ENCODE data around the gene CORO1C.
"Not testable (repeated sequence)": the region's sequence is repeated elsewhere in the genome, so short reads cannot be mapped to it uniquely, and the experiment has no call there.

The CORO1C gene

DNA sequence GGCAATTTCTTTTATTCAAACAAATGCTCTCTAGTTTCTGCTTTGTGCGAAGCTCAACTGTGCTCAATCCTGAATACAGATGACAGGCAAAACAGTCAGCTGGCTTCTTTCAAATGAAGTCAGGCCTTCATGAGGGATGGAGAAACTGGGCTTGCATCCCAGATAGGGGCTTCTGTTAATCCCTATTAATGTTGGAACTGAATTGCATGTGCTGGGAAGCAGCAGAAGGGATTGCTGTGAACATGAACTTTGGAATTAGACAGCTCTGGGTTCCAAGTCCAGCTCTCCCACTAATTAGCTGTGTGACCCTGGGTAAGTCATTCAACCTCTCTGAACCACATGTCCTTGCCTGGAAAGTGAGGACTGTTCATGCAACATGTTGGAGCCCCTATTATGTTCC lies 21.1 kb upstream of the CORO1C start:
- TF ChIP-seq CTCF (conservative IDR thresholded peaks at IDR 0.05; ENCODE audit: low read depth, low read length), result no peak
- DNase-seq (ENCODE audit: low read depth), result no peak
- no peak overlapping the region for H3K4me3 ChIP-seq (ENCODE audit: low read depth, low read length)

DNA sequence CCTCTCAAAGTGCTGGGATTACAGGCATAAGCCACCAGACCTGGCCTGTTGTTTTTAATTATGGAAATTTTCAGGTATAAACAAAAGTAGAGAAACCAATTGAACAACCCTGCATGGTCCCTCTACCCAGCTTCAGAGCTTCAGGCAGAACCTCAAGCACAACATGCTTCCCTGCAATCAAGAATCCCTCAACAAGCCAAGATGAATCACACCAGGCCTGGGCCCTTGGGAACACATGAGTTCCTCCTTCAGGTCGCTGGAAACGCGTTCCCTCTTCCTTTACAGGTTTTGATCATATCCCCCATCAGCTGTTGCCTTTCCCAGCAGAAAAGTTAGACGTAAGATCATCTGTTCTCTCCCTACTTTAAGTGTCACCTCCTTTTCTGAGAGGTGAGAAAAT lies 20.5 kb upstream of the CORO1C start:
- no peak for TF ChIP-seq CTCF (conservative IDR thresholded peaks at IDR 0.05; ENCODE audit: low read depth, low read length)
- peak; percentile 21 for DNase-seq (ENCODE audit: low read depth)
- H3K4me3 ChIP-seq (ENCODE audit: low read depth, low read length), result no peak overlapping the region

DNA sequence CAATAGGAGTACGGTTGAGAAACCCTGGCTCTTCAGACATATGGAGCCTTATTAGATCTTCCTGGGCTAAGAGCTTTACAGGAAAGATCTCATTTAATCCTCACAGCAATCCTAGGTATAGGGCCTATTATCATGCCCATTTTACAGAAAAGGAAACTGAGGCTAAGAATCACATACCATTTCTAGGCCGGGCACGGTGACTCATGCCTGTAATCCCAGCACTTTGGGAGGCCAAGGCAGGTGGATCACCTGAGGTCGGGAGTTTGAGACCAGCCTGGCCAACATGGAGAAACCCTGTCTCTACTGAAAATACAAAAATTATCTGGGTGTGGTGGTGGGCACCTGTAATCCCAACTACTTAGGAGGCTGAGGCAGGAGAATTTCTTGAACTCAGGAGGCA lies 19.7 kb upstream of the CORO1C start:
- not testable (repeated sequence) for H3K4me3 ChIP-seq (ENCODE audit: low read depth, low read length); DNase-seq (ENCODE audit: low read depth)

GRCh38 chr12:108750526-108750925 lies 19.2 kb upstream of the CORO1C start:
- TF ChIP-seq CTCF (conservative IDR thresholded peaks at IDR 0.05; ENCODE audit: low read depth, low read length), result no peak
- H3K4me3 ChIP-seq (ENCODE audit: low read depth, low read length), result no peak overlapping the region
- no peak for DNase-seq (ENCODE audit: low read depth)

DNA sequence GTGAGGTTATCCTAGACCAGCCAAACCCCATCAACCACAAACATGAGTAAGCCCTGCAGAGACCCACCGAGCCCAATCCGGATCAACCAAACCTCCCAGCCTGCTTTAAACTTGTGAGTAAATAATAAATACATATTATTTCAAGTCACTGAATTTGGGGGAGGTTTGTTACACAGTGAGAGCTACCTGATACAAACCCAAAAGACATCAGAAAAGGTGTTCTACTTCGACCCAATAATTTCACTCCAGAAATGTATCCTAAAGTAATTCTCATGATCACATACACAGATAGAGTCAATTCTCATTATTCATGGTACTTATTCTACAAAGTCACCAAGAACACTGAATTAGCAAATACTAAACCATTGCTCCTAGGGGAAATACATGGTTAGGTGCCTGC lies 16.2 kb upstream of the CORO1C start:
- no peak for TF ChIP-seq CTCF (conservative IDR thresholded peaks at IDR 0.05; ENCODE audit: low read depth, low read length)
- H3K4me3 ChIP-seq (ENCODE audit: low read depth, low read length), result no peak overlapping the region
- no peak for DNase-seq (ENCODE audit: low read depth)

DNA sequence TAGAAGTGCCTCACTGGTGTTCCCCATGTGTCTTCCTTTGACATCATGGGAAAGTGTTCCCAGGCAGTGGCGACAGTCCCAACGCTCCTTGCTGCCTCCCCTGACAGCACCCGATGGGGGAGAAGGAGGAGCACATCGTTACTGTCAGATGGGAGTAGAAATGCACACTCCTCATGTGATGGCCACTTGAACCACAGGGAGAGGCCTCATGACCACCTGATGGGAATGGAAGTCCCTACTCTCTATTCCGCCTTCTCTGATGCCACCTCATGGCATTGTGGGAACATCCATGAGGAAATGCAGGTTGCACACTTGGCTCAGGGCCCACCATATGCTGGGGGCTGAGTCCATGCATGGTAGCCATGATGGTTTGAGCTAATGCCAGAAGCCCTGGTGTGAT lies 14.3 kb upstream of the CORO1C start:
- no peak for DNase-seq (ENCODE audit: low read depth)
- H3K4me3 ChIP-seq (ENCODE audit: low read depth, low read length), result no peak overlapping the region
- no peak for TF ChIP-seq CTCF (conservative IDR thresholded peaks at IDR 0.05; ENCODE audit: low read depth, low read length)

- H3K4me3 ChIP-seq (ENCODE audit: low read depth, low read length), result no peak overlapping the region
- no peak for DNase-seq (ENCODE audit: low read depth)
- no peak for TF ChIP-seq CTCF (conservative IDR thresholded peaks at IDR 0.05; ENCODE audit: low read depth, low read length)
These were observed 12.9 kb upstream of the CORO1C start for GRCh38 chr12:108744021-108744897.
